ENCODE measurements around the gene MYO15A.

- TF ChIP-seq, protein P1, sequence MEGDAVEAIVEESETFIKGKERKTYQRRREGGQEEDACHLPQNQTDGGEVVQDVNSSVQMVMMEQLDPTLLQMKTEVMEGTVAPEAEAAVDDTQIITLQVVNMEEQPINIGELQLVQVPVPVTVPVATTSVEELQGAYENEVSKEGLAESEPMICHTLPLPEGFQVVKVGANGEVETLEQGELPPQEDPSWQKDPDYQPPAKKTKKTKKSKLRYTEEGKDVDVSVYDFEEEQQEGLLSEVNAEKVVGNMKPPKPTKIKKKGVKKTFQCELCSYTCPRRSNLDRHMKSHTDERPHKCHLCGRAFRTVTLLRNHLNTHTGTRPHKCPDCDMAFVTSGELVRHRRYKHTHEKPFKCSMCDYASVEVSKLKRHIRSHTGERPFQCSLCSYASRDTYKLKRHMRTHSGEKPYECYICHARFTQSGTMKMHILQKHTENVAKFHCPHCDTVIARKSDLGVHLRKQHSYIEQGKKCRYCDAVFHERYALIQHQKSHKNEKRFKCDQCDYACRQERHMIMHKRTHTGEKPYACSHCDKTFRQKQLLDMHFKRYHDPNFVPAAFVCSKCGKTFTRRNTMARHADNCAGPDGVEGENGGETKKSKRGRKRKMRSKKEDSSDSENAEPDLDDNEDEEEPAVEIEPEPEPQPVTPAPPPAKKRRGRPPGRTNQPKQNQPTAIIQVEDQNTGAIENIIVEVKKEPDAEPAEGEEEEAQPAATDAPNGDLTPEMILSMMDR (IDR thresholded peaks at IDR 0.05), result no peak
- TF ChIP-seq POLR2AphosphoS5 (IDR thresholded peaks at IDR 0.05; ENCODE audit: insufficient read depth in 1 of 2, low read depth in 1 of 2) (no peak), POLR2A (IDR thresholded peaks at IDR 0.05) (no peak)
Measured at GRCh38 chr17:18059283-18059682, 49.3 kb upstream of the MYO15A start.
